Loucy (cell line): ENCODE results near the gene RETREG2.

Experiments used
- EZH2phosphoT487 ChIP-seq: fragments of 200-600 bp; IDR thresholded peaks from 2 replicates; pipeline ENCODE4 v1.6.1; 2018; ENCODE audit warnings: antibody characterized with exemption, mild to moderate bottlenecking, moderate library complexity, borderline replicate concordance
- TF ChIP-seq, protein P1 (sequence below): fragments of 200-600 bp; sonication (generic); conservative IDR thresholded peaks from 2 replicates; pipeline ENCODE4 v1.5.1; 2014; ENCODE audit warnings: mild to moderate bottlenecking, antibody characterized with exemption, low read length

DNA sequence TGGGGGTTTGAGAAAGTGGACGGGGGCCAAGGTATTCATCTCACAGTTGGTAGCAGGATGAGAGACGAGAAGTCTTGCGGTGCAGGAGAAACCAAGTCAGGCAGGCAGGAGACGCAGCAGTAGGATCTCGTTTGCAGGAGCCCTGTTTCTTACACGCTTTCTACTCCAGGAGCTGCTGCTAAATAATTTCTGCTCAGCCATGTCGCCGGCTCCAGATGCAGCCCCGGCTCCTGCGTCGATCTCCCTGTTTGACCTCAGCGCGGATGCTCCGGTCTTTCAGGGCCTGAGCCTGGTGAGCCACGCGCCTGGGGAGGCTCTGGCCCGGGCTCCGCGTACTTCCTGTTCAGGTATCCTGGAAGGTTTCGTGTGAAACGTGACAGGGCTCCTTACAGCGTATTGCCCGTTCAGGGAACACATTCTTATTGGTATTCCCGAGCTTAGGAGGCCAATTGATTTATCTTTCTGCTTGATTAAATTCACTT lies 52.0 kb downstream of the RETREG2 start:
- TF ChIP-seq EZH2phosphoT487, result no peak
- TF ChIP-seq, protein P1, sequence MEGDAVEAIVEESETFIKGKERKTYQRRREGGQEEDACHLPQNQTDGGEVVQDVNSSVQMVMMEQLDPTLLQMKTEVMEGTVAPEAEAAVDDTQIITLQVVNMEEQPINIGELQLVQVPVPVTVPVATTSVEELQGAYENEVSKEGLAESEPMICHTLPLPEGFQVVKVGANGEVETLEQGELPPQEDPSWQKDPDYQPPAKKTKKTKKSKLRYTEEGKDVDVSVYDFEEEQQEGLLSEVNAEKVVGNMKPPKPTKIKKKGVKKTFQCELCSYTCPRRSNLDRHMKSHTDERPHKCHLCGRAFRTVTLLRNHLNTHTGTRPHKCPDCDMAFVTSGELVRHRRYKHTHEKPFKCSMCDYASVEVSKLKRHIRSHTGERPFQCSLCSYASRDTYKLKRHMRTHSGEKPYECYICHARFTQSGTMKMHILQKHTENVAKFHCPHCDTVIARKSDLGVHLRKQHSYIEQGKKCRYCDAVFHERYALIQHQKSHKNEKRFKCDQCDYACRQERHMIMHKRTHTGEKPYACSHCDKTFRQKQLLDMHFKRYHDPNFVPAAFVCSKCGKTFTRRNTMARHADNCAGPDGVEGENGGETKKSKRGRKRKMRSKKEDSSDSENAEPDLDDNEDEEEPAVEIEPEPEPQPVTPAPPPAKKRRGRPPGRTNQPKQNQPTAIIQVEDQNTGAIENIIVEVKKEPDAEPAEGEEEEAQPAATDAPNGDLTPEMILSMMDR, result no peak
